Fibroblast of lung (primary cell): ENCODE data around the gene RB1.

Source experiments
- CTCF ChIP-seq, 2 donors: IDR thresholded peaks in 1 of 2; conservative IDR thresholded peaks in 1 of 2; 1 replicate in 1 of 2; 2 replicates in 1 of 2; pipeline ENCODE4 v1.5.1; 2011 to 2012; ENCODE audit warnings: low read length in 2 of 2, control low read depth in 1 of 2, inconsistent platforms in 1 of 2, low read depth in 1 of 2, mild to moderate bottlenecking in 1 of 2
- EZH2 ChIP-seq: IDR thresholded peaks from 2 replicates; pipeline ENCODE4 v1.5.1; 2012; ENCODE audit warnings: low read length, control low read depth, mild to moderate bottlenecking; ENCODE audit errors: missing control alignments

- TF ChIP-seq CTCF (conservative IDR thresholded peaks at IDR 0.05 in 1 of 2, IDR thresholded peaks at IDR 0.05 in 1 of 2; ENCODE audit: low read depth in 1 of 2, low read length in 2 of 2) (no peak), EZH2 (no peak)
Measured at GRCh38 chr13:48496271-48497161, 193.0 kb downstream of the RB1 start.
